HEK293T (cell line): ENCODE results near the gene GALK2.

Experiments used
- FOXK2 ChIP-seq: fragments of 450-650 bp; IDR thresholded peaks from 2 replicates; pipeline ENCODE4 v1.6.1; 2016; ENCODE audit warnings: mild to moderate bottlenecking
- PKNOX1 ChIP-seq: fragments of 450-650 bp; IDR thresholded peaks from 2 replicates; pipeline ENCODE4 v1.6.1; 2016

GRCh38 chr15:49174902-49175301 is 4.9 kb downstream of the GALK2 start:
- TF ChIP-seq FOXK2 (no peak), PKNOX1 (no peak)
